ENCODE data around the gene AOC3. TPM values are rescaled to one million over a fixed set of nuclear protein-coding genes. Genes with fewer than 3 reads are reported as not detected.
A peak's percentile ranks its signal among the peaks of the same experiment; 100 is the strongest.

AOC3 gene
- total and polyA plus RNA-seq, 2 of the 8 experiments (the other 6 are each of a cell fraction or from before 2014, with no cell fraction given) = 2.5 to 2.7 TPM

- no peak overlapping the region for H3K23ac ChIP-seq (ENCODE audit: insufficient read length)
- no peak overlapping the region for H4K91ac ChIP-seq (replicated peaks; ENCODE audit: insufficient read length, low read length)
- ChIA-PET CTCF (ENCODE audit: partially characterized antibody) (interaction anchor here (0.6 to 2.5 kb wide), 13 partner anchors 10 to 1004 kb away, joined by 3 to 9 read pairs (median 4); no protein-coding TSS in a partner anchor), POLR2A (ENCODE audit: partially characterized antibody) (interaction anchor here (0.6 to 1.7 kb wide), 11 partner anchors 10 to 728 kb away, joined by 3 to 6 read pairs (median 4); partner anchors contain the start of genes BECN1 and RPL27)
- peak overlapping the region; percentile 46; the same call in 1 of the 2 replicates for H2BK15ac ChIP-seq (ENCODE audit: low read length)
- H3K4me1 ChIP-seq (replicated peaks in 1 of 4; ENCODE audit: control insufficient read depth in 3 of 4, insufficient read depth in 4 of 4, low read length in 3 of 4) = peaks cover 0 to 8% (median 5%) of the 10 kb centered on the region in 4 experiments; a peak in 4 of 7 replicates
- H4K8ac ChIP-seq (ENCODE audit: extremely low read depth, insufficient read depth, low read length) = no peak overlapping the region
- WGBS, 2 experiments (ENCODE audit: extremely low coverage in 1 of 2, insufficient coverage in 1 of 2, insufficient read length in 1 of 2, insufficient replicate concordance in 2 of 2, low coverage in 1 of 2, low lambda C conversion rate in 2 of 2, missing lambda C conversion rate in 1 of 2) = 38% methylated on average over 11 of the region's 13 CpGs; no CpG with 5 or more reads in 1 of the 2 experiments
- H3K18ac ChIP-seq (ENCODE audit: extremely low read depth, low read length) = no peak overlapping the region
- H3K56ac ChIP-seq (replicated peaks; ENCODE audit: insufficient read length, low read depth, low read length) = no peak overlapping the region
- no peaks in the 10 kb centered on the region; the same call in 1 of the 2 replicates for H3K23me2 ChIP-seq (ENCODE audit: low read depth, low read length)
- no peaks in the 10 kb centered on the region for H3K36me3 ChIP-seq (ENCODE audit: control insufficient read depth in 2 of 4, insufficient read depth in 4 of 4, low read length in 3 of 4)
- H2BK5ac ChIP-seq (ENCODE audit: low read depth, low read length) = no peak overlapping the region
- peak overlapping the region in 1 of 4 experiments; percentile 40; a peak in 3 of 8 replicates for H3K4me3 ChIP-seq (ENCODE audit: extremely low read depth in 1 of 4, insufficient read depth in 2 of 4, low read depth in 3 of 4, low read length in 4 of 4)
- no peaks in the 10 kb centered on the region for H3K79me2 ChIP-seq (ENCODE audit: control insufficient read depth in 1 of 2, insufficient read depth in 2 of 2, low read length in 2 of 2)
- H2AK5ac ChIP-seq (ENCODE audit: low read depth, low read length) = 0 out of 2 replicates have a peak overlapping the region, but pooled peaks have one; percentile 24
- peak overlapping the region; percentile 26 to 38; a peak in 3 of 4 replicates for H3K4me2 ChIP-seq (ENCODE audit: insufficient read depth in 1 of 2, low read depth in 2 of 2, low read length in 2 of 2)
- peaks cover 0 to 5% (median 0%) of the 10 kb centered on the region in 4 experiments; a peak in 4 of 7 replicates for H3K27me3 ChIP-seq (replicated peaks in 1 of 4; ENCODE audit: control insufficient read depth in 3 of 4, extremely low read depth in 1 of 4, insufficient read depth in 3 of 4, low read length in 3 of 4)
- no peak overlapping the region for H2BK120ac ChIP-seq (replicated peaks; ENCODE audit: low read depth, low read length)
- no peaks in the 10 kb centered on the region for H3K9me3 ChIP-seq (ENCODE audit: insufficient read depth in 2 of 2, low read depth in 1 of 2, low read length in 1 of 2)
- no peak overlapping the region for H3K14ac ChIP-seq (ENCODE audit: insufficient read length)
- FAIRE-seq = no peak
- no peak overlapping the region for H4K5ac ChIP-seq (ENCODE audit: insufficient read length, low read depth, low read length)
- no peak overlapping the region for H2BK20ac ChIP-seq (ENCODE audit: low read length)
- no peak overlapping the region for H3K27ac ChIP-seq (ENCODE audit: low read depth, low read length)
- H3K4ac ChIP-seq (replicated peaks; ENCODE audit: insufficient read length, low read depth, low read length) = no peak overlapping the region
- no peak overlapping the region for H3K9ac ChIP-seq (replicated peaks in 1 of 4; ENCODE audit: extremely low read depth in 1 of 4, low read depth in 3 of 4, low read length in 3 of 4)
- H2BK12ac ChIP-seq (ENCODE audit: low read depth, low read length) = peak overlapping the region; percentile 75; the same call in 1 of the 2 replicates
- H4K20me1 ChIP-seq (replicated peaks in 1 of 2; ENCODE audit: control insufficient read depth in 1 of 2, insufficient read depth in 2 of 2, low read length in 2 of 2) = no peaks in the 10 kb centered on the region
- H3K79me1 ChIP-seq (ENCODE audit: low read depth, low read length) = no peaks in the 10 kb centered on the region
- H2AFZ ChIP-seq (ENCODE audit: low read length) = no peak overlapping the region
- DNase-seq (ENCODE audit: low read depth in 1 of 2, low spot score in 2 of 2) = peak; percentile 15 to 87
- TF ChIP-seq SIX5 (IDR thresholded peaks at IDR 0.05; ENCODE audit: low read depth, low read length) (no peak), JUND (IDR thresholded peaks at IDR 0.05; ENCODE audit: low read length) (no peak), CTBP2 (IDR thresholded peaks at IDR 0.05; ENCODE audit: borderline replicate concordance, insufficient read depth, insufficient read length, low read length) (no peak), KDM1A (IDR thresholded peaks at IDR 0.05; ENCODE audit: borderline replicate concordance, low read length) (no peak), SIN3A (conservative IDR thresholded peaks at IDR 0.05 in 1 of 2, IDR thresholded peaks at IDR 0.05 in 1 of 2; ENCODE audit: low read depth in 1 of 2, low read length in 2 of 2) (0 out of 4 replicates have a peak, but pooled peaks of 1 of the 2 experiments have one; percentile 33), ZNF274 (IDR thresholded peaks at IDR 0.05; ENCODE audit: borderline replicate concordance, extremely low read depth, low read length) (no peak), YY1 (IDR thresholded peaks at IDR 0.05; ENCODE audit: low read depth, low read length) (no peak), TEAD4 (IDR thresholded peaks at IDR 0.05; ENCODE audit: low read depth, low read length) (peak; percentile 41; the same call in 1 of the 2 replicates), TBP (IDR thresholded peaks at IDR 0.05; ENCODE audit: low read depth, low read length) (no peak), EP300 (IDR thresholded peaks at IDR 0.05; ENCODE audit: borderline replicate concordance in 1 of 2, low read depth in 2 of 2, low read length in 2 of 2) (no peak), BACH1 (IDR thresholded peaks at IDR 0.05; ENCODE audit: low read length) (no peak)
These were observed 27.3 kb downstream of the AOC3 start for GRCh38 chr17:42878123-42878880.

Data from H1 (cell line).